ENCODE data around the gene ARHGEF1.

- TF ChIP-seq CTCF (IDR thresholded peaks at IDR 0.05) (no peak), ZFX (IDR thresholded peaks at IDR 0.05; ENCODE audit: borderline replicate concordance) (no peak)
Observed at GRCh38 chr19:41913538-41914423, 30.8 kb downstream of the ARHGEF1 start.
